ENCODE measurements around the gene SELENOH.

Gene SELENOH

GRCh38 chr11:57745206-57745605, 3.9 kb downstream of the SELENOH start:
- DNase-seq (ENCODE audit: low read depth in 2 of 2, low spot score in 1 of 2), result no peak

- DNase-seq (ENCODE audit: low read depth in 2 of 2, low spot score in 1 of 2), result no peak
These were observed 5.6 kb downstream of the SELENOH start for GRCh38 chr11:57746920-57747319.

GRCh38 chr11:57751176-57751575, 9.9 kb downstream of the SELENOH start:
- DNase-seq (ENCODE audit: low read depth in 2 of 2, low spot score in 1 of 2), result no peak

GRCh38 chr11:57751676-57752253, 10.5 kb downstream of the SELENOH start, which contains the start of gene BTBD18:
TSS of gene BTBD18 (minus strand) at chr11:57751819. CDS start at chr11:57751188, 631 bp downstream.
- no peak for DNase-seq (ENCODE audit: low read depth in 2 of 2, low spot score in 1 of 2)

GRCh38 chr11:57752954-57753353, 11.7 kb downstream of the SELENOH start:
- no peak for DNase-seq (ENCODE audit: low read depth in 2 of 2, low spot score in 1 of 2)

- no peak for DNase-seq (ENCODE audit: low read depth in 2 of 2, low spot score in 1 of 2)
These were observed 16.9 kb downstream of the SELENOH start for GRCh38 chr11:57758174-57758573.

- no peak for DNase-seq (ENCODE audit: low read depth in 2 of 2, low spot score in 1 of 2)
These were observed 20.3 kb downstream of the SELENOH start, which contains the start of gene CTNND1 for GRCh38 chr11:57761301-57762234. TSS of gene CTNND1 (plus strand) at chr11:57761802. CDS start at chr11:57791479, 29,677 bp downstream.

- DNase-seq (ENCODE audit: low read depth in 2 of 2, low spot score in 1 of 2), result no peak
These were observed 21.1 kb downstream of the SELENOH start for GRCh38 chr11:57762235-57762861.

- no peak for DNase-seq (ENCODE audit: low read depth in 2 of 2, low spot score in 1 of 2)
These were observed 22.3 kb downstream of the SELENOH start for GRCh38 chr11:57763568-57763967.

- no peak for DNase-seq (ENCODE audit: low read depth in 2 of 2, low spot score in 1 of 2)
These were observed 22.7 kb downstream of the SELENOH start for GRCh38 chr11:57764021-57764420.

- no peak for DNase-seq (ENCODE audit: low read depth in 2 of 2, low spot score in 1 of 2)
These were observed 23.3 kb downstream of the SELENOH start for GRCh38 chr11:57764566-57764965.

GRCh38 chr11:57764972-57765371, 23.7 kb downstream of the SELENOH start:
- DNase-seq (ENCODE audit: low read depth in 2 of 2, low spot score in 1 of 2), result no peak

GRCh38 chr11:57770793-57771192, 29.5 kb downstream of the SELENOH start:
- no peak for DNase-seq (ENCODE audit: low read depth in 2 of 2, low spot score in 1 of 2)

GRCh38 chr11:57771365-57771764, 30.1 kb downstream of the SELENOH start:
- no peak for DNase-seq (ENCODE audit: low read depth in 2 of 2, low spot score in 1 of 2)

- no peak for DNase-seq (ENCODE audit: low read depth in 2 of 2, low spot score in 1 of 2)
These were observed 31.3 kb downstream of the SELENOH start for GRCh38 chr11:57772562-57772961.

GRCh38 chr11:57773026-57773598, 31.8 kb downstream of the SELENOH start:
- no peak for DNase-seq (ENCODE audit: low read depth in 2 of 2, low spot score in 1 of 2)

- no peak for DNase-seq (ENCODE audit: low read depth in 2 of 2, low spot score in 1 of 2)
These were observed 34.2 kb downstream of the SELENOH start for GRCh38 chr11:57775491-57775890.

GRCh38 chr11:57776031-57776521, 34.8 kb downstream of the SELENOH start:
- no peak for DNase-seq (ENCODE audit: low read depth in 2 of 2, low spot score in 1 of 2)

- DNase-seq (ENCODE audit: low read depth in 2 of 2, low spot score in 1 of 2), result no peak
These were observed 35.4 kb downstream of the SELENOH start for GRCh38 chr11:57776577-57777210.

- no peak for DNase-seq (ENCODE audit: low read depth in 2 of 2, low spot score in 1 of 2)
These were observed 36.7 kb downstream of the SELENOH start for GRCh38 chr11:57777969-57778317.

Data from stimulated activated CD8-positive, alpha-beta memory T cell treated with anti-CD3 and anti-CD28 coated beads, Interleukin-4, amount 100 ng/mL, for 4 hours (primary cell).